Measurements from ENCODE around the gene RGS11. TPM values are rescaled to one million over a fixed set of nuclear protein-coding genes. Genes with fewer than 3 reads are reported as not detected.

Gene RGS11
- total and polyA plus RNA-seq, 4 donors, result 1.8 to 5.6 (median 3.2) TPM

DNA sequence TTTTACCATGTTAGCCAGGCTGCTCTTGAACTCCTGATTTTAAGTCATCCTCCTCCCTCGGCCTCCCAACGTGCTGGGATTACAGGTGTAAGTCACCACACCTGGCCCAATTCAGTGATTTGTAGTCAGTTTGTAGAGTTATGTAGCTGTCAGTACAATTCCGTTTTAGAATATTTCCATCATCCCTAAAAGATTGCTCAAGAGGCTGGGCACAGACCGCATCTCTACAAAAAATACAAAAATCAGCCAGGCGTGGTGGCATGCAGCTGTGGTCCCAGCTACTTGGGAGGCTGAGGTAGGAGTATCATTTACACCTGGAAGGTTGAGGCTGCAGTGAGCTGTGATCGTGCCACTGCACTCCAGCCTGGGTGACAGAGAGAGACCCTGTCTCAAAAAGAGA, 20.6 kb downstream of the RGS11 start:
- Histone ChIP-seq H3K4me1 (ENCODE audit: control insufficient read depth in 5 of 5, insufficient read depth in 5 of 5, low read length in 5 of 5) (peaks cover 0 to 5% (median 0%) of the 10 kb centered on the region in 5 donors), H3K9me3 (ENCODE audit: control insufficient read depth in 4 of 4, insufficient read depth in 3 of 4, low read length in 3 of 4) (no peaks in the 10 kb centered on the region), H3K9ac (ENCODE audit: insufficient read depth in 1 of 2, low read length in 2 of 2) (no peak overlapping the region), H3K4me3 (no peak overlapping the region), H3K27ac (ENCODE audit: low read depth in 1 of 2, low read length in 1 of 2) (no peak overlapping the region), H3K27me3 (ENCODE audit: control insufficient read depth in 3 of 3, insufficient read depth in 3 of 3, low read length in 2 of 3) (no peaks in the 10 kb centered on the region), H3K36me3 (ENCODE audit: control insufficient read depth in 4 of 4, insufficient read depth in 4 of 4, low read length in 4 of 4) (peaks cover 0 to 17% (median 11%) of the 10 kb centered on the region in 4 donors)
- TF ChIP-seq, protein P1, sequence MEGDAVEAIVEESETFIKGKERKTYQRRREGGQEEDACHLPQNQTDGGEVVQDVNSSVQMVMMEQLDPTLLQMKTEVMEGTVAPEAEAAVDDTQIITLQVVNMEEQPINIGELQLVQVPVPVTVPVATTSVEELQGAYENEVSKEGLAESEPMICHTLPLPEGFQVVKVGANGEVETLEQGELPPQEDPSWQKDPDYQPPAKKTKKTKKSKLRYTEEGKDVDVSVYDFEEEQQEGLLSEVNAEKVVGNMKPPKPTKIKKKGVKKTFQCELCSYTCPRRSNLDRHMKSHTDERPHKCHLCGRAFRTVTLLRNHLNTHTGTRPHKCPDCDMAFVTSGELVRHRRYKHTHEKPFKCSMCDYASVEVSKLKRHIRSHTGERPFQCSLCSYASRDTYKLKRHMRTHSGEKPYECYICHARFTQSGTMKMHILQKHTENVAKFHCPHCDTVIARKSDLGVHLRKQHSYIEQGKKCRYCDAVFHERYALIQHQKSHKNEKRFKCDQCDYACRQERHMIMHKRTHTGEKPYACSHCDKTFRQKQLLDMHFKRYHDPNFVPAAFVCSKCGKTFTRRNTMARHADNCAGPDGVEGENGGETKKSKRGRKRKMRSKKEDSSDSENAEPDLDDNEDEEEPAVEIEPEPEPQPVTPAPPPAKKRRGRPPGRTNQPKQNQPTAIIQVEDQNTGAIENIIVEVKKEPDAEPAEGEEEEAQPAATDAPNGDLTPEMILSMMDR (IDR thresholded peaks at IDR 0.05; ENCODE audit: control extremely low read depth, extremely low read depth), result no peak
- ATAC-seq (ENCODE audit: insufficient read depth, low FRiP score) (no peak), DNase-seq (no peak)
- 95 to 98% methylated on average over 6 of the region's 6 CpGs for WGBS, 2 donors

DNA sequence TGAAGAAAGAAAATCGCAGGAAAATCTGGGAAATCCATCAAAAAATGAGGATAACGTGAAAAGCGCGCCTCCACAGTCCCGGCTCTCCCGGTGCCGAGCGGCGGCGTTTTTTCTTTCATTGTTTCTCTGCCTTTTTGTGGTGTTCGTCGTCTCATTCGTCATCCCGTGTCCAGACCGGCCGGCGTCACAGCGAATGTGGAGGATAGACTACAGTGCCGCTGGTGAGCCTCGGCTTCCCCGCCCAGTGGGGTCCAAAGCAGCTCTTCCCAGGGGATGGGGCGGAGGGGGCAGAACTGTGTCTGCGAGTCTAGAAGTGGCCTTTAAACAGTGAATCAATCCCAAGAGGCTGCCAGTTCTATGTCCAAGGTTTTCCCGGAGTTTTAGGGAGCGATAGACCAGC, 21.3 kb downstream of the RGS11 start:
- WGBS, 2 donors, result 95 to 96% methylated on average over 25 of the region's 25 CpGs
- Histone ChIP-seq H3K4me1 (ENCODE audit: control insufficient read depth in 5 of 5, insufficient read depth in 5 of 5, low read length in 5 of 5) (peaks cover 0 to 5% (median 0%) of the 10 kb centered on the region in 5 donors), H3K36me3 (ENCODE audit: control insufficient read depth in 4 of 4, insufficient read depth in 4 of 4, low read length in 4 of 4) (peaks cover 0 to 15% (median 9%) of the 10 kb centered on the region in 4 donors), H3K27ac (ENCODE audit: low read depth in 1 of 2, low read length in 1 of 2) (no peak overlapping the region), H3K4me3 (no peak overlapping the region), H3K27me3 (ENCODE audit: control insufficient read depth in 3 of 3, insufficient read depth in 3 of 3, low read length in 2 of 3) (no peaks in the 10 kb centered on the region), H3K9me3 (ENCODE audit: control insufficient read depth in 4 of 4, insufficient read depth in 3 of 4, low read length in 3 of 4) (no peaks in the 10 kb centered on the region), H3K9ac (ENCODE audit: insufficient read depth in 1 of 2, low read length in 2 of 2) (no peak overlapping the region)
- no peak for DNase-seq
- TF ChIP-seq, protein P1 (IDR thresholded peaks at IDR 0.05; ENCODE audit: control extremely low read depth, extremely low read depth), result no peak
- no peak for ATAC-seq (ENCODE audit: insufficient read depth, low FRiP score)

DNA sequence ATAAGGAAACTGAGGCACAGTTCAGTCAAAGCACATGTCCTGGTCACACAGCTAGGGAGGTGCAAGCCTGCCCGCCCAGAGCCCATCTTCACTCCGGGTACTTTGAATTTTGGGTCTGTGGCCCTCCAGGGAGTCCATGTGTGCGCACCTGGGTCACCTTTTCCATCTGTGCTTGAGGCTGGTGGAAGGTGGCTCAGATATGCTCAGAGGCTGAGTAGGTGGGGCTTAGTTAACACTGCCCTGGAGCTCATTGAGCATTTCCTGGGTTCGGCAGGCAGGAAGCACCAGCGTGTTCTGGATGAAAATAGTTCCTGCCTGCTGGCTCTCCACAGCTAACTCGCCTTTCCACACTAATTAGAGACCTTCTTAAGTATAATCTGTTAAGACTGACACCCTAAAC, 21.9 kb downstream of the RGS11 start:
- no peaks in the 10 kb centered on the region for H3K27me3 ChIP-seq (ENCODE audit: control insufficient read depth in 3 of 3, insufficient read depth in 3 of 3, low read length in 2 of 3)
- H3K36me3 ChIP-seq (ENCODE audit: control insufficient read depth in 4 of 4, insufficient read depth in 4 of 4, low read length in 4 of 4), result peaks cover 0 to 14% (median 9%) of the 10 kb centered on the region in 4 donors
- H3K4me3 ChIP-seq, result no peak overlapping the region
- WGBS, 2 donors, result 74 to 79% methylated on average over 6 of the region's 6 CpGs
- H3K4me1 ChIP-seq (ENCODE audit: control insufficient read depth in 5 of 5, insufficient read depth in 5 of 5, low read length in 5 of 5), result peaks cover 0 to 5% (median 0%) of the 10 kb centered on the region in 5 donors
- H3K9me3 ChIP-seq (ENCODE audit: control insufficient read depth in 4 of 4, insufficient read depth in 3 of 4, low read length in 3 of 4), result no peaks in the 10 kb centered on the region
- no peak overlapping the region for H3K27ac ChIP-seq (ENCODE audit: low read depth in 1 of 2, low read length in 1 of 2)
- no peak overlapping the region for H3K9ac ChIP-seq (ENCODE audit: insufficient read depth in 1 of 2, low read length in 2 of 2)
- DNase-seq, result no peak
- no peak for ATAC-seq (ENCODE audit: insufficient read depth, low FRiP score)
- TF ChIP-seq, protein P1 (IDR thresholded peaks at IDR 0.05; ENCODE audit: control extremely low read depth, extremely low read depth), result no peak

All from lung (tissue), 12 donors.